Hepatocyte (in vitro differentiated cells): ENCODE data around the gene EXD2. TPM values are rescaled to one million over a fixed set of nuclear protein-coding genes. Genes with fewer than 3 reads are reported as not detected.

Experiments used
- DNase-seq: peaks from one replicate; pipeline ENCODE4 v3.0.0-alpha.2; 2016; ENCODE audit warnings: low spot score
- H2AFZ ChIP-seq: fragments of 200-600 bp; sonication (generic); 2 replicates; pipeline ENCODE4 v1.6.0; 2016; ENCODE audit warnings: antibody characterized with exemption, mild to moderate bottlenecking
- H3K27ac ChIP-seq: fragments of 200-600 bp; sonication (generic); 2 replicates; pipeline ENCODE4 v1.5.1; 2016; ENCODE audit warnings: mild to moderate bottlenecking
- H3K27me3 ChIP-seq: fragments of 200-600 bp; sonication (generic); 2 replicates; pipeline ENCODE4 v1.6.1; 2016
- H3K36me3 ChIP-seq: fragments of 200-600 bp; sonication (generic); replicated peaks from 2 replicates; pipeline ENCODE4 v1.5.1; 2016; ENCODE audit warnings: low read depth; ENCODE audit not compliant: insufficient read depth
- H3K4me1 ChIP-seq: fragments of 200-600 bp; sonication (generic); 2 replicates; pipeline ENCODE4 v1.5.1; 2016; ENCODE audit warnings: mild to moderate bottlenecking, moderate library complexity; ENCODE audit not compliant: insufficient read depth
- H3K4me2 ChIP-seq: fragments of 200-600 bp; sonication (generic); 2 replicates; pipeline ENCODE4 v1.6.0; 2016
- H3K4me3 ChIP-seq: fragments of 200-600 bp; sonication (generic); 2 replicates; pipeline ENCODE4 v1.5.1; 2016; ENCODE audit warnings: mild to moderate bottlenecking
- H3K79me2 ChIP-seq: fragments of 200-600 bp; sonication (generic); 2 replicates; pipeline ENCODE4 v1.6.0; 2017; ENCODE audit warnings: mild to moderate bottlenecking
- H3K9me2 ChIP-seq: fragments of 200-600 bp; sonication (generic); replicated peaks from 2 replicates; pipeline ENCODE4 v1.6.0; 2017; ENCODE audit warnings: mild to moderate bottlenecking; ENCODE audit not compliant: insufficient read depth
- H3K9me3 ChIP-seq: fragments of 200-600 bp; sonication (generic); 2 replicates; pipeline ENCODE4 v1.5.1; 2016; ENCODE audit warnings: low read depth, mild to moderate bottlenecking
- H4K20me1 ChIP-seq: fragments of 200-600 bp; sonication (generic); 2 replicates; pipeline ENCODE4 v1.6.0; 2016; ENCODE audit warnings: mild to moderate bottlenecking; ENCODE audit not compliant: insufficient read depth, poor library complexity, severe bottlenecking
- CTCF ChIP-seq: fragments of 200-600 bp; sonication (generic); IDR thresholded peaks from 2 replicates; pipeline ENCODE4 v1.5.1; 2016; ENCODE audit warnings: antibody characterized with exemption, mild to moderate bottlenecking; ENCODE audit not compliant: poor library complexity
- EZH2 ChIP-seq: fragments of 200-600 bp; sonication (generic); IDR thresholded peaks from 2 replicates; pipeline ENCODE4 v1.6.1; 2016; ENCODE audit warnings: antibody characterized with exemption, mild to moderate bottlenecking, borderline replicate concordance
- EZH2phosphoT487 ChIP-seq: fragments of 200-600 bp; sonication (generic); IDR thresholded peaks from one replicate; pipeline ENCODE4 v1.6.1; 2018; ENCODE audit warnings: antibody characterized with exemption, mild to moderate bottlenecking, low read depth, moderate library complexity; ENCODE audit not compliant: unreplicated experiment, severe bottlenecking
- WGBS: methylation state at CpG from one replicate; pipeline ENCODE4 v1.1.6; 2016; ENCODE audit warnings: low lambda C conversion rate; ENCODE audit errors: missing lambda C conversion rate; 5-methylcytosine and 5-hydroxymethylcytosine counted together
- polyA plus RNA-seq: library from polyadenylated mRNA; unstranded; fragments of >200 nt; fragmentation: Nextera tagmentation; extraction: Ambion mirVana; gene quantifications from 2 replicates; pipeline ENCODE4 v1.2.1, GENCODE V29; 2016
- total RNA-seq: library from RNA; depleted of rRNA; stranded (reverse); fragments of >200 nt; gene quantifications from 2 replicates; pipeline ENCODE4 v1.2.3, GENCODE V29; 2014

Gene EXD2
- total and polyA plus RNA-seq, 2 experiments from 2014 or later, result 16.2 to 18.1 TPM

GRCh38 chr14:69237142-69237541 lies 45.8 kb downstream of the EXD2 start:
- WGBS, result 100% methylated on average over 1 of the region's 1 CpG
- H3K36me3 ChIP-seq, result no peaks in the 10 kb centered on the region
- H3K4me1 ChIP-seq, result no peaks in the 10 kb centered on the region
- H3K27me3 ChIP-seq, result no peaks in the 10 kb centered on the region
- no peak for TF ChIP-seq CTCF
- TF ChIP-seq EZH2, result no peak
- TF ChIP-seq EZH2phosphoT487, result no peak
- no peaks in the 10 kb centered on the region for H3K79me2 ChIP-seq
- no peak overlapping the region for H3K4me3 ChIP-seq
- H3K9me3 ChIP-seq, result no peaks in the 10 kb centered on the region
- DNase-seq, result no peak
- H3K9me2 ChIP-seq, result no peaks in the 10 kb centered on the region
- no peaks in the 10 kb centered on the region for H4K20me1 ChIP-seq
- H3K4me2 ChIP-seq, result no peak overlapping the region
- H2AFZ ChIP-seq, result no peak overlapping the region
- no peak overlapping the region for H3K27ac ChIP-seq

GRCh38 chr14:69237584-69237983 lies 46.3 kb downstream of the EXD2 start:
- DNase-seq, result no peak
- Histone ChIP-seq H3K4me2 (no peak overlapping the region), H3K27ac (no peak overlapping the region), H3K36me3 (no peaks in the 10 kb centered on the region), H3K4me3 (no peak overlapping the region), H3K9me2 (no peaks in the 10 kb centered on the region), H3K4me1 (no peaks in the 10 kb centered on the region), H2AFZ (no peak overlapping the region), H4K20me1 (no peaks in the 10 kb centered on the region), H3K79me2 (no peaks in the 10 kb centered on the region), H3K27me3 (no peaks in the 10 kb centered on the region), H3K9me3 (no peaks in the 10 kb centered on the region)
- TF ChIP-seq EZH2, result no peak
- TF ChIP-seq CTCF, result no peak
- TF ChIP-seq EZH2phosphoT487, result no peak
- WGBS, result 92% methylated on average over 12 of the region's 12 CpGs

GRCh38 chr14:69238883-69239282 lies 47.6 kb downstream of the EXD2 start:
- H3K27me3 ChIP-seq, result no peaks in the 10 kb centered on the region
- TF ChIP-seq EZH2 (no peak), CTCF (no peak), EZH2phosphoT487 (no peak)
- no peak overlapping the region for H3K4me2 ChIP-seq
- H3K4me1 ChIP-seq, result no peaks in the 10 kb centered on the region
- 94% methylated on average over 4 of the region's 4 CpGs for WGBS
- no peak overlapping the region for H3K27ac ChIP-seq
- no peak overlapping the region for H3K4me3 ChIP-seq
- H2AFZ ChIP-seq, result no peak overlapping the region
- no peaks in the 10 kb centered on the region for H3K79me2 ChIP-seq
- no peaks in the 10 kb centered on the region for H4K20me1 ChIP-seq
- H3K9me3 ChIP-seq, result no peaks in the 10 kb centered on the region
- H3K36me3 ChIP-seq, result no peaks in the 10 kb centered on the region
- DNase-seq, result no peak
- H3K9me2 ChIP-seq, result no peaks in the 10 kb centered on the region
